HG02678 (cell line): ENCODE measurements around the gene GOLGA7B.
"Not testable (repeated sequence)": the region's sequence is repeated elsewhere in the genome, so short reads cannot be mapped to it uniquely, and the experiment has no call there.

Experiments
- ATAC-seq: cut with Tn5 transposase; IDR thresholded peaks from one replicate; pipeline ENCODE4 v1.9.1; 2021; ENCODE audit warnings: mild to moderate bottlenecking, moderate library complexity; ENCODE audit not compliant: unreplicated experiment

The GOLGA7B gene

GRCh38 chr10:97830064-97830463 lies 19.6 kb upstream of the GOLGA7B start:
- no peak for ATAC-seq

DNA sequence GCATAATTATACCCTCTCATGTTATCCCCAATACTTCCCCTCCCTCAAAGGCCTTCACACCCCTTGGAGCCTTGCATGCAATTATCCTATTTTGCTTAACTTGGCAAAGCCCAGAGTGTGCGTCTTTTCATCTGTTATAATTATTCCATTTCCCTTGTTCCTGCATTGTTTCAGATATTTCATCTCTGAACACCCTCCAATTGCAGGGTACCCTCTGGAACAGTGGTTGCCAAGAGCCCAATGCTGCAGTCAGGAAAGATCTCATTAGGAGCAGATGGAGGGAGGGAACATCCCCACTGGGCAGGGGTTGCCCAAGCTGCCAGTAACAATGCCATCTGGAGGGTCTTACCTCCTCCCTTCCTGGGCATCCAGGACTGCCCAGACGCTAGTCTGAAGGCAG lies 18.4 kb upstream of the GOLGA7B start:
- no peak for ATAC-seq

- ATAC-seq = no peak
Measured at GRCh38 chr10:97836446-97836845, 13.2 kb upstream of the GOLGA7B start.

DNA sequence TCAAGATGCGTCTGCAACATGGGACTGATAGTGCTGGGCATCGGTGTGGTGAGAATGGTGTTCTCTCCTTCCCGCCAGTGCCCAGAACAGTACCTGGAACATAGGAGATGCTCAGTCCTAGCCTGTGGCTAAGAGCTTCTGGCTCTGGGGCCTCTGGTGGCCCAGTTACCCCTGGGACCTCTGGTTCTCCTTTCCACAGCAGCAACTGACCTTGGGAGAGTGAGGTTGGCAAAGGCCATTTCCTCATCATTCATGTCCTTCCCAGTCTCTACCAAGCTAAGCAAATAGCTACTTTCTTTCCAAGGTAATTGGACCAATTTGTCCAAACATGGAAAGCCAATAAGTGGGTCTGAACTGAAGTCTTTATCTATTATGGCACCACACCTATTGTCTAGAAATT lies 11.6 kb upstream of the GOLGA7B start:
- no peak for ATAC-seq

- not testable (repeated sequence) for ATAC-seq
Measured at GRCh38 chr10:97841166-97841565, 8.5 kb upstream of the GOLGA7B start.

GRCh38 chr10:97842114-97842513 lies 7.5 kb upstream of the GOLGA7B start:
- not testable (repeated sequence) for ATAC-seq

DNA sequence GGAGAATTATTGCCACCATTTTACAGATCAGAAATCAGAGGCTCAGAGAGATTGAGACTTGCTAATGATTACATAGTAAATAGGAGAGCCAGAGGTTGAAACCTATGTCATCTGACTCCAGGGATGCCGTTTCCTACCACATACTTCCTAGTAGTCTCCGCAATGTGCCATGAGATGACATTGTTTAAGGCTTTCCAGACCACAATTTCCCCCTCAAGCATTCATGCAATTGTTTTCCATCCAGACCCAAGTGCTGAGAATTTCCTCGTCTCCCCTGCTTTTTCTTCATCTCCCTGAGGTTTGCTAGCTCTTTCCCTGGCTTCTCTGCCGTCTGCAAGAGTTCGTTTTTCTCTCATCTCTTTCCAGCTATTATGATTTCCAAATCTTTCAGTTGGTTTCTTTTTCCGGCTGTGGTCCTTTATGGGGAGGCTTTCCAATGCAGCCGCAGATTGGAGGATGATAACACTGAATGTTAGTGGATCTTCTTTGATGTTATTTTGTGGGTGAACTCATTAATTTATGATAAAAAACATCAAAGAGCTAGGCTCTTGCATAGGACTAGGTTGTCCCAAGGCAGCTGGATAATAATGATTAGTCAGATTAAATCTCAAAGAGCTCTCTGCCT lies 6.9 kb upstream of the GOLGA7B start:
- ATAC-seq = no peak

DNA sequence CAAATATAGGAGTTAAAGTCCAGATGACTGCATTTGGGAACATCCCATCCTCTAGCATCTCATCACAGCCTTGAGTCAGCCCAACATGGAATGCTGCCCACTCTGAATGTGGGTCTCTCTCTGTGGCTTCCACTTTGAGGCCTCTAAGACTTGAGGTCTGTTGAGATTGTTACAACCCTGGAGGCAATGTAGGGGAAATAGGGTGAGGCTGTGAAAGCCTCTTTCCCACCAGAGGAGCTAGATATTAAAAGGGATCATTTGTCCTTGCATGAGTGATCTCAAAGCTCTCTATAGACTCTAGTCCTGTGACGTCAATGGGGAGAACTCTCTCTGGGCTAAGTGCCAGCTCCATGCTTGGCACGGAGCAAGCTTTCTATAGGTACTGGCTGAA lies 6.4 kb upstream of the GOLGA7B start:
- ATAC-seq = no peak

DNA sequence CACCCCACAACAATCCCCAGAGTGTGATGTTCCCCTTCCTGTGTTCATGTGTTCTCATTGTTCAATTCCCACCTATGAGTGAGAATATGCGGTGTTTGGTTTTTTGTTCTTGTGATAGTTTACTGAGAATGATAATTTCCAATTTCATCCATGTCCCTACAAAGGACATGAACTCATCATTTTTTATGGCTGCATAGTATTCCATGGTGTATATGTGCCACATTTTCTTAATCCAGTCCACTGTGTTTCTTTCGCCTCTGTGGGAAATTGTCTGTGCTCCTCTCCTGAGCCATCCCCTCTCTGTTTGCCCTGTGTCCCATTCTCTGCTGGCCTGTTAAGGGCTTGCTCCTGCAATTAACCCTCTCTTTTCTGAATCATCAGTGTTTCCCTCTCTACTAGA lies 5.7 kb upstream of the GOLGA7B start:
- ATAC-seq = not testable (repeated sequence)

DNA sequence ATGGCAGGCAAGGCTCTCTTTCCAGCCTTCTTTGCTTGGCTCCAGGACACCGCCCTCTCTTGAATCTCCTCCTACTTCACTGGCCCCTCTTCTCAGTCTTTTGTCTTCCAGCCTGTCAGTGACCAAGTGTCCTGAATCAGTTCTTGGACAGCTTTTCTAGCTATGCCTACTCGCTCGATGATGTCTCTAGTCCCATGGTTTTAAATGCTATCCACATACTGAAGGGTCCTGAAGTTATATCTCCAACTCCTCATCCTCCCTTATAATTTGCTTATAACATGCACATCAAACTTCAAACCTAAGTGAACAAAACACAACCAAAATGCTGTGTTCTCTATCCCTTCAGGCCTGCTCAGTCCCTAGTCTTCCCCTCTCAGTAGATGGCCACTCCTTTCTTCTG lies 5.0 kb upstream of the GOLGA7B start:
- ATAC-seq = no peak

DNA sequence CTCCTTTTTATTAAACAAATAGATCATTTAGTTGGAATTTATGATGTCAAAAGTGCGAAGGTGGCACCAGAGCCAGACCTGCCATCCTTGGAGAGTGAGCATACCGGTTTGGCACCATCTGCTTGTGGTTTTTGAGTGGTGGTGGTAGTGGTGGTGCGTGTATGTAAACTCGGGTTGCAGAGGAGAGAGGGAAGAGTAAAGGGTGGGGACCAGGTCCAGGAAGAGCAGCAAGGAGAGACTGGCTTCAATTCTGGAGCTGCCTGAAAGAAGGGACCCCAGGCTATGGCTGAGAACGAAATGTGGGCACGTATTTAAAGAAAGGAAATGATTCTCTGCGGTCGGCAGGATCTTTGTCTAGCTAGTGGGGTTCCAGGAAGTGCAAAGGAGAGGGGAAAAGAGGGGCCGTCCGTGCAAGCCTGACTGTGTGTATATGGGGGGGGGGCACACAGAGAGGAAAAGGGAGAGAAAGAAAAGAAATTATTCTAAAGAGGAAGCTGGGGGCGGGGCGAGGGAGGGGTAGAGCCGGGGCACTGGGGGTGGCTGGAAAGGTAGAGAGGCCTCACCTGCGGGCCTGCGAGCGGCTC lies 448 bp upstream of the GOLGA7B start:
- ATAC-seq = no peak

DNA sequence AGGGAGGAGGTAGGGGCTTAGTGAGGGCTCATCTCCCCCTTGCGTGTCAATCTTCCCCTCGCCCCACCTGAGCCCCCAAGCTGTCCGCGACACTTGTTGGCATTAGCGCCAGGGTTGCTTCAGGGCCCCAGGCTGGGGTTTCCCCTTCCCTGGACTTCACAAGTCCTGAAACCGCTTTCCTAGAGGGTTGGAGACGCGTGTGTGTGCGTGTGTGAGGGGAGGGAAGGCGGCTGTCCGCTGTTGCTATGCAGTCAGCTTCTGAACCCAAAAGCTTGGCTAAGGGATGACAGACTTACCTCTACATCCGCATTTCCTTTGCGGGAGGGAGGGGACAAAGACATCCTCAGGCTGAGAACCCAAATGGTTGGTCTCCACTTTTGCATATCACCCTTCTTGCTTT lies 803 bp downstream of the GOLGA7B start:
- no peak for ATAC-seq

GRCh38 chr10:97851341-97852001 lies 1.8 kb downstream of the GOLGA7B start:
- no peak for ATAC-seq

DNA sequence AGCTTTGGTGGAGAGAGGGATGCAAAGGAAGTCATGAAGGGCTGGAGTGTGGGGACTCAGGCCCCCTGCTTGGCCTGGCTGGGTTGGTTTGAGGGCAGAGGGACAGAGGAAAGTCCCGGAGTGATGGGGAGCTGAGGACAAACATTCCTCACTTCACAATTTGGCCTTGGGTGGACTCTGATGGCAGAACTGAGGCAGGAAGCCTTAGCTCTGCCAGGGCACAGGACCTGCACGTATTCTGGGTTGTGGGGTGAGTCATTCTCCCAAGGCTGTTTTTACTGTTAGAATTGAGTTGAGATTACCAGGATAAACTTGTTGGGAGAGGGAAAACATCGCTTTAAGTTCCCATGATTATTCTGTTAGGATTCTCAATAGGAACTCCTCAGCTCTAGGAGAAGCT lies 2.6 kb downstream of the GOLGA7B start:
- no peak for ATAC-seq

GRCh38 chr10:97852840-97853405 lies 3.3 kb downstream of the GOLGA7B start:
- no peak for ATAC-seq

DNA sequence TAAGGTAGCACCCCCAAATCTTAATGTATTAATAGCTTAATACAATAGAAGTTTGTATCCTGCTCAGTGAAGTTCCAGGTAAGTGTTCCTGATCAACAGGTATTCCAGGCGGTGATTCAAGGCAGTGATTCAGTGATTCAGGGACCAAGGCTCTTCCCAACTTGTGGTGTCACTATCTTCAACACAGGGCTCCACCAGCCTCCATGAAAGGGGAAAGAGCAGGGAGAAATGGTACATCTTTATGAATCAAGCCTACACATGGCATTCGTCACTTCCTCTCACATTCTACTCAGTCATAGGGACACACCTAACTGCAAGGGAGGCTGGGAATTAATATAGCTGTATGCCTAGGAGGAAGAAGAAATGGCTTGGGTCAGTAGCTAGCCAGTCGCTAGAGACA lies 5.1 kb downstream of the GOLGA7B start:
- no peak for ATAC-seq

GRCh38 chr10:97858001-97858439 lies 8.4 kb downstream of the GOLGA7B start:
- no peak for ATAC-seq

DNA sequence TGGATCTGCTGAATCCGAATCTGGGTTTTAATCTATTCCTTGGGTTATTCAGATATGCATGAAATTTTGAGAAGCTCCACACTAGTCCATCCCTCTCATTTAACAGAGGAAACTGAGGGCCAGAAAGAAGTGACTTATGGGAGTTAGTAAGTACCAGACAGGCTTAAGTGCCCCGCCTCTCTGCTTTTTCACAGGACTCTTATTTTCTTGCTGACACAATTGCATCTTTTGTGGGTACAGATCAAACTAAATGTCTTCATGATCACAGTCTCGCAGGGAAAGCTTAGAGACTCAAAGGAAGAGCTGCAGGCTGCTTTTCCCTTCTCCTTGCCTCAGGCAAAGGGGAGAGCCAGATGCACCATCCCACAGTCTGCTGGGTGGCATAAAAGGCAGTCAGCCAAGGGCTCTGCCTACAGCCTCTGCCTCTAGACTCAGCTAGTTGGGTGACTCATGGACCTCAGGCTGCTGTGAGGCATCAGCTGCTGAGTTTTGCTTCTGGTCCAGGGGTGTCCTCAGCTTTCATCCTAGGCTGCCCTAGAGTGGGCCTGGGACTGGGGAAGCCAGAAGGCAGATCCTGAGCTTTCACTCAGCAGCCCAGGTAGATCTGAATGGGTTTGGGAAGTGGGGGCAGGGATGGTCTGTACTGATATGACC lies 11.6 kb downstream of the GOLGA7B start:
- no peak for ATAC-seq

GRCh38 chr10:97861924-97862323 lies 12.3 kb downstream of the GOLGA7B start:
- no peak for ATAC-seq

DNA sequence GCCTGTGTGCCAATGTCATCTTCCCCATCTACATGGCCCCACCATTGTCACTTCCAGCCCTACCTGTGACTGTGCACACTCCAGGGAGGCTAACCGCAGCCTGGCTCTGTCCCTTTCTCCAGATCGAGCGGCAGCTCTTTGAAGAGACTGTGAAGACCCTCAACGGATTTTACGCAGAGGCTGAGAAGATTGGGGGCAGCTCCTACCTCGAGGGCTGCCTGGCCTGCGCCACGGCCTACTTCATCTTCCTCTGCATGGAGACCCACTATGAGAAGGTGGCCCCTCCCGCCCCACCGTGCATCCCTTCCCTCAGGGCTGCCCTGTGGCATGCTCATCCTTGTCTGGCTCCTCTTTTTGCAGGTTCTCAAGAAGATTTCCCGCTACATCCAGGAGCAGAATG lies 14.2 kb downstream of the GOLGA7B start:
- no peak for ATAC-seq

- no peak for ATAC-seq
Measured at GRCh38 chr10:97865488-97865887, 15.8 kb downstream of the GOLGA7B start.
